ENCODE data around the gene MICU1.

The MICU1 gene

DNA sequence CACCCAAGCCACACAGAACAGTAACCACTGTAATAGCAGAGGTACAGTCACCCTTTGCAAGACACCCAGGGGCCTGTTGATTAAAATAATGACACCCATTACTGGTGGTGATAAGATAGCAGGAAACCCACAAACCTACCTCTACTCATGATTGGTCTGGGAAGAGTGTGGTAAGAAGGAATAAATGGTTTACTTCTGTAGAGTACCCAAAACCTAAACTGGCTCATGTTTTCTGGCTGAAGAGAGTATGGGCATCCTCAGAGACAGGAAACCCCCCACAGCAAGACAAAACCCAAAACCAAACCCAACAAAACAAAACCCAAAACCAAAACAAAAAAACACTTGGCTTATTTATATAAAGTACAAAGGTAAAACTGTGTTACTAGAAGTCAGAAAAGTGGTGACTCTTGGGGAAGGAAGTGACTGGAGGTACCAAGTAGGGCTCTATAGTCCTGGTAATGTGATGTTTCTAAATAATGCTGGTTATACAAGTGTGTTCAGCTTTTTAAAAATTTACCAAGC lies 255.6 kb downstream of the MICU1 start:
- TF ChIP-seq, protein P1, sequence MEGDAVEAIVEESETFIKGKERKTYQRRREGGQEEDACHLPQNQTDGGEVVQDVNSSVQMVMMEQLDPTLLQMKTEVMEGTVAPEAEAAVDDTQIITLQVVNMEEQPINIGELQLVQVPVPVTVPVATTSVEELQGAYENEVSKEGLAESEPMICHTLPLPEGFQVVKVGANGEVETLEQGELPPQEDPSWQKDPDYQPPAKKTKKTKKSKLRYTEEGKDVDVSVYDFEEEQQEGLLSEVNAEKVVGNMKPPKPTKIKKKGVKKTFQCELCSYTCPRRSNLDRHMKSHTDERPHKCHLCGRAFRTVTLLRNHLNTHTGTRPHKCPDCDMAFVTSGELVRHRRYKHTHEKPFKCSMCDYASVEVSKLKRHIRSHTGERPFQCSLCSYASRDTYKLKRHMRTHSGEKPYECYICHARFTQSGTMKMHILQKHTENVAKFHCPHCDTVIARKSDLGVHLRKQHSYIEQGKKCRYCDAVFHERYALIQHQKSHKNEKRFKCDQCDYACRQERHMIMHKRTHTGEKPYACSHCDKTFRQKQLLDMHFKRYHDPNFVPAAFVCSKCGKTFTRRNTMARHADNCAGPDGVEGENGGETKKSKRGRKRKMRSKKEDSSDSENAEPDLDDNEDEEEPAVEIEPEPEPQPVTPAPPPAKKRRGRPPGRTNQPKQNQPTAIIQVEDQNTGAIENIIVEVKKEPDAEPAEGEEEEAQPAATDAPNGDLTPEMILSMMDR (IDR thresholded peaks at IDR 0.05; ENCODE audit: unreplicated experiment in 3 of 3), result no peak
- no peaks in the 10 kb centered on the region for H3K27me3 Mint-ChIP-seq (ENCODE audit: low read depth)
- peaks cover 29% of the 10 kb centered on the region for H3K36me3 Mint-ChIP-seq (ENCODE audit: low read depth)
- peaks cover 12% of the 10 kb centered on the region for H3K4me1 Mint-ChIP-seq
- no peak overlapping the region for H3K4me3 Mint-ChIP-seq
- no peaks in the 10 kb centered on the region for H3K9me3 Mint-ChIP-seq
- no peak overlapping the region for H3K27ac Mint-ChIP-seq

DNA sequence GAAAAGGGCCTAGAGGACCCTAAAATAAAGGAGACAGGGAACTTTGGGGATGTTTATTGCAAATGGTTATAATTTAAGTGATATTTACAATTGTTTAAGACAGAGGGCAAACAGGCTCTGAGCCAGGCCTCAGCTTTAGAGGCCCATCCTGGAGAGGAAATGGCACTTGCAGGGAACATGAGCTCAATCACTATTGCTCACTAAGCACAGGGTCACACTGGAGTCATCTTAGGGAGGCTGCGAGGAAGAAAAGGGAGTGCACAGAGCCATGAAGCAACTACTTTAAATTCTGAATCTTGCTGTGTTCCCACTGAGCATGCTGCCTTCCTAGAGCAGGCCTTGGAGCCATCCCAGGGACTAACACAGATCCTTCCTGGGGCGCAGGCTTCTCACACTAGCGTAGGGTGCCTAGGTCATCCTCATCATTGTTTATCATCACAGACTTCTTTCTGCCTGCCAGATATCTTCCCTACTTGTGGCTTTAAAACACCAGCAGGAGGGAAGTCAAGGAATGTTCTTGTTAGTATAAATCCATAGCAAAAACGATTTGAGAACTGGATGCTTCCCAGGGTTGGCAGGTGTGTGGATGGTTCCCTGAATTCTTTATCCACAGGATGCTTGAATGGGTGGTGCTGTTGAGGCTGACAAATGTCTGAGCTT lies 258.4 kb downstream of the MICU1 start:
- H3K36me3 Mint-ChIP-seq (ENCODE audit: low read depth), result peaks cover 29% of the 10 kb centered on the region
- no peaks in the 10 kb centered on the region for H3K27me3 Mint-ChIP-seq (ENCODE audit: low read depth)
- no peaks in the 10 kb centered on the region for H3K9me3 Mint-ChIP-seq
- peaks cover 18% of the 10 kb centered on the region for H3K4me1 Mint-ChIP-seq
- no peak overlapping the region for H3K4me3 Mint-ChIP-seq
- H3K27ac Mint-ChIP-seq, result peak overlapping the region; percentile 81 to 95 (median 92)
- TF ChIP-seq, protein P1 (IDR thresholded peaks at IDR 0.05; ENCODE audit: unreplicated experiment in 3 of 3), result no peak

DNA sequence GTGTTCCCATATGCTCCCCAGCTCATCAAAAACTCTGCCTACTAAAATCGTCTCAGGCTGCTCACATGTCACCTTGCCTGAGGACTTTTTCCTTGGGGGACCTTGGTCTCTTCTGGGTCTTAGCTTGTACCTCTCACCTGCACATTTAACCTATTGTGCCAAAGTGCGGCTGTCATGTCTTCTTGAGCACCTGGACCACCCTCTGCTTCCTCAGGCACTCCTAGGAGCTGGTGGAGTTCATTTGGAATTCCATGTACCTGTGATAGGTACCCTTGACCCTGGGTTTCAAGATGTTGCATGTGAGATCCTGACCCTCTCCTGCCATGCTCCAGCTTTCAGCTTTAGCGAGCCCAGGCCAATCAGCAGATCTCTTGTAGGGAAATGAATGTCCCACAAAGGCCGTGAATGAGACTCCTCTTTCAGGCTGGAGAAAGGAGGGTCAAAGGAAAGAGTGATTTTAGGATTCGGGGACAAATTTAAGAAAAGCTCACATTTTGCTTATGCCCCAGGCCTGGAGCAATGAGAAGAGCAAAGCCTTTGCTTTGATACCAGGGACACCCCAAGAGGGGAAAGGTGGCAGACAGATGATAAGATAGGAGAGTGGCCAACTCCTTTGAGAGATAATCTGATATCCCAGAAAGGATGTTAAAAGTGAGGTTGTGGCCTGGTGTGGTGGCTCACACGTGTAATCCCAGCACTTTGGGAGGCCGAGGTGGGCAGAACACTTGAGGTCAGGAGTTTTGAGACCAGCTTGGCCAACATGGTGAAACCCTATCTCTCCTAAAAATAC lies 260.6 kb downstream of the MICU1 start:
- H3K4me1 Mint-ChIP-seq, result peaks cover 18% of the 10 kb centered on the region

DNA sequence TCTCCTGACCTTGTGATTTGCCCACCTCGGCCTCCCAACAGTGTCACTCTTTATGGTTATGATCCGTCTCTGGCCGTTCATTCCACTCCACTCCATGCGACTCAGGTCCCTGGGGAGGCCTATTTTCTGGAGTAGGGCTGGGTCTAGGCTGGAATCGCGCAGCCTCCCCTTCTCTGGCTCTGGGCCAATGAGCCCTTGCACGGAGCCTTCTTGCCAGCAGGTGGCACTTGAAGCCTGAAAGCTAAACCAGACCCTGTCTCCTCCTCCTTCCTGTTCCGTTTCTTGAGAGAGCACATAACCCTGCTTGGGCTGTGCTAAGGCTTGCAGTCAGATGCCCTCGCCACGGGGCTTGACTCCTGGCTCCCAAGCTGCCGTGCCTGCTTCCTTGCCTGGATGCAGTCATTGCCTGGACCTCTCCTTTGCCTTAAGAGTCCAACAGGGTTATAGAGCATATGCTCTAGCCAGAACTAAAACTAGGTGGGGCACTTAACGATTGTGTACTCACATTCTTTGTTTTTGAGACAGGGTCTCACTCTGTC lies 261.6 kb downstream of the MICU1 start:
- Mint-ChIP-seq H3K9me3 (no peaks in the 10 kb centered on the region), H3K27me3 (ENCODE audit: low read depth) (no peaks in the 10 kb centered on the region), H3K4me3 (peak overlapping the region in 2 of 3 experiments; percentile 10 to 15), H3K4me1 (peaks cover 18% of the 10 kb centered on the region), H3K27ac (peak overlapping the region; percentile 10 to 75 (median 41)), H3K36me3 (ENCODE audit: low read depth) (peaks cover 27% of the 10 kb centered on the region)
- TF ChIP-seq, protein P1 (IDR thresholded peaks at IDR 0.05; ENCODE audit: unreplicated experiment in 3 of 3), result peak; percentile 86 to 92 (median 89)

More for the DNA sequence above, 260.6 kb downstream of the MICU1 start:
- Mint-ChIP-seq H3K36me3 (ENCODE audit: low read depth) (peaks cover 29% of the 10 kb centered on the region), H3K27ac (peak overlapping the region in 2 of 3 experiments; percentile 37 to 41), H3K9me3 (no peaks in the 10 kb centered on the region), H3K27me3 (ENCODE audit: low read depth) (no peaks in the 10 kb centered on the region), H3K4me3 (no peak overlapping the region)
- TF ChIP-seq, protein P1 (IDR thresholded peaks at IDR 0.05; ENCODE audit: unreplicated experiment in 3 of 3), result no peak

DNA sequence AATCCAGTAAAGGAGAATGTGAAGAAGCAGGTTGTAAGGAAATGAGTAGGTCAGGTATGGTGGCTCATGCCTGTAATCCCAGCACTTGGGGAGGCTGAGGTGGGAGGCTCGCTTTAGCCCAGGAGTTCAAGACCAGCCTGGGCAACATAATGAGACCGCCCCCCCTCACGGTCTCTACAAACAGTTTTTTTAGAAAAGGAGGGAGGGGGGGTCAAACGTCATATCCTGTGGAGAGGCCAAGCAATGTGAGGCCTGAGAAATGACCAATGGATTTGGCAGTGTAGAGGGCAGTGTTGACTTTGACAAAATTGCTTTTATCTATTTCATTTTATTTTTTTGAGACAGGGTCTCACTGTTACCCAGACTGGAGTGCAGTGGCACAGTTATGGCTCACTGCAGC lies 268.9 kb downstream of the MICU1 start:
- TF ChIP-seq, protein P1 (IDR thresholded peaks at IDR 0.05; ENCODE audit: unreplicated experiment in 3 of 3), result no peak
- Mint-ChIP-seq H3K27ac (no peak overlapping the region), H3K4me3 (no peak overlapping the region), H3K36me3 (ENCODE audit: low read depth) (peaks cover 4% of the 10 kb centered on the region), H3K27me3 (ENCODE audit: low read depth) (no peaks in the 10 kb centered on the region), H3K9me3 (no peaks in the 10 kb centered on the region), H3K4me1 (peaks cover 25% of the 10 kb centered on the region)

Data from nephron (organoid).